ENCODE data around the gene MACROD2. TPM values are rescaled to one million over a fixed set of nuclear protein-coding genes. Genes with fewer than 3 reads are reported as not detected.

The MACROD2 gene
- total RNA-seq, 1 experiment from 2014 or later: 1.6 TPM

GRCh38 chr20:15965165-15965564 lies 1969.8 kb downstream of the MACROD2 start:
- Histone ChIP-seq H3K56ac (ENCODE audit: insufficient read length, low read depth, low read length) (no peak overlapping the region), H4K5ac (ENCODE audit: insufficient read length, low read depth, low read length) (no peak overlapping the region), H2BK15ac (ENCODE audit: low read depth, low read length) (no peak overlapping the region), H2BK20ac (ENCODE audit: low read depth, low read length, poor library complexity, severe bottlenecking) (no peak overlapping the region), H3K18ac (ENCODE audit: insufficient read length, low read depth, low read length) (no peak overlapping the region), H3T11ph (ENCODE audit: low read length) (no peak overlapping the region), H3K9me3 (ENCODE audit: control insufficient read depth, low read depth, low read length) (no peaks in the 10 kb centered on the region), H3K23ac (ENCODE audit: insufficient read length, low read depth, low read length) (no peak overlapping the region), H2BK120ac (ENCODE audit: low read depth, low read length, poor library complexity, severe bottlenecking) (no peak overlapping the region), H2AFZ (ENCODE audit: low read length) (no peak overlapping the region), H3K14ac (ENCODE audit: insufficient read depth, low read length) (no peak overlapping the region), H3K79me2 (ENCODE audit: insufficient read depth, low read length) (no peaks in the 10 kb centered on the region), H3K79me1 (ENCODE audit: insufficient read depth, low read depth, low read length, poor library complexity, severe bottlenecking) (no peaks in the 10 kb centered on the region), H2BK5ac (ENCODE audit: insufficient read length, low read length) (no peak overlapping the region), H4K8ac (replicated peaks; ENCODE audit: insufficient read length, low read depth, low read length) (no peak overlapping the region), H4K20me1 (ENCODE audit: control insufficient read depth, insufficient read depth, insufficient read length) (no peaks in the 10 kb centered on the region), H3K27me3 (ENCODE audit: insufficient read depth, low read length) (no peaks in the 10 kb centered on the region), H3K4me2 (ENCODE audit: insufficient read depth, insufficient read length, low read length) (no peak overlapping the region), H2AK5ac (ENCODE audit: insufficient read length, low read length) (no peak overlapping the region), H4K91ac (ENCODE audit: insufficient read length, low read depth, low read length) (no peak overlapping the region), H3K27ac (ENCODE audit: insufficient read length, low read depth, low read length) (no peak overlapping the region), H3K23me2 (ENCODE audit: insufficient read length, low read depth, low read length, poor library complexity, severe bottlenecking) (no peaks in the 10 kb centered on the region), H3K9ac (ENCODE audit: extremely low read depth, insufficient read length, low read length) (no peak overlapping the region), H2BK12ac (ENCODE audit: insufficient read length, low read depth, low read length) (no peak overlapping the region), H3K4ac (ENCODE audit: low read depth, low read length) (no peak overlapping the region), H3K4me1 (ENCODE audit: insufficient read depth, low read length) (no peaks in the 10 kb centered on the region)
- Mint-ChIP-seq H3K4me1 (peaks cover 8 to 14% of the 10 kb centered on the region in 2 experiments; a peak in 3 of 4 replicates), H3K27me3 (ENCODE audit: low read depth) (no peaks in the 10 kb centered on the region), H3K27ac (no peak overlapping the region), H3K9me3 (peaks cover 0 to 5% of the 10 kb centered on the region in 2 experiments; a peak in 2 of 5 replicates), H3K4me3 (no peak overlapping the region), H3K36me3 (ENCODE audit: insufficient read depth in 1 of 3, low read depth in 3 of 3) (peaks cover 0 to 18% (median 0%) of the 10 kb centered on the region in 3 experiments; a peak in 3 of 7 replicates)
- DNase-seq: no peak
- TF ChIP-seq, protein P1, sequence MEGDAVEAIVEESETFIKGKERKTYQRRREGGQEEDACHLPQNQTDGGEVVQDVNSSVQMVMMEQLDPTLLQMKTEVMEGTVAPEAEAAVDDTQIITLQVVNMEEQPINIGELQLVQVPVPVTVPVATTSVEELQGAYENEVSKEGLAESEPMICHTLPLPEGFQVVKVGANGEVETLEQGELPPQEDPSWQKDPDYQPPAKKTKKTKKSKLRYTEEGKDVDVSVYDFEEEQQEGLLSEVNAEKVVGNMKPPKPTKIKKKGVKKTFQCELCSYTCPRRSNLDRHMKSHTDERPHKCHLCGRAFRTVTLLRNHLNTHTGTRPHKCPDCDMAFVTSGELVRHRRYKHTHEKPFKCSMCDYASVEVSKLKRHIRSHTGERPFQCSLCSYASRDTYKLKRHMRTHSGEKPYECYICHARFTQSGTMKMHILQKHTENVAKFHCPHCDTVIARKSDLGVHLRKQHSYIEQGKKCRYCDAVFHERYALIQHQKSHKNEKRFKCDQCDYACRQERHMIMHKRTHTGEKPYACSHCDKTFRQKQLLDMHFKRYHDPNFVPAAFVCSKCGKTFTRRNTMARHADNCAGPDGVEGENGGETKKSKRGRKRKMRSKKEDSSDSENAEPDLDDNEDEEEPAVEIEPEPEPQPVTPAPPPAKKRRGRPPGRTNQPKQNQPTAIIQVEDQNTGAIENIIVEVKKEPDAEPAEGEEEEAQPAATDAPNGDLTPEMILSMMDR (conservative IDR thresholded peaks at IDR 0.05): no peak
- WGBS (ENCODE audit: extremely low coverage, insufficient read length, low lambda C conversion rate): no CpG with 5 or more reads among the region's 4 CpGs

Measured in H9 (cell line).